ENCODE measurements around the gene IREB2. TPM values are rescaled to one million over a fixed set of nuclear protein-coding genes. Genes with fewer than 3 reads are reported as not detected.

IREB2 gene
- total RNA-seq, 1 experiment from 2014 or later = 6.5 TPM

- ChIA-PET POLR2A (ENCODE audit: unreplicated experiment) (interaction anchor here (1.0 kb wide), 1 partner anchor 125 kb away, joined by 3 read pairs; the partner anchor contains the start of gene PSMA4), CTCF (interaction anchor here (1.0 to 1.2 kb wide), 2 partner anchors 104 to 106 kb away, joined by 3 to 4 read pairs; no protein-coding TSS in a partner anchor)
- Histone ChIP-seq H3K4me2 (ENCODE audit: low read length) (no peak overlapping the region), H3F3A (ENCODE audit: low read length, unreplicated experiment) (no peaks in the 10 kb centered on the region), H3K36me3 (ENCODE audit: low read depth, low read length) (no peaks in the 10 kb centered on the region), H3K79me2 (ENCODE audit: low read length) (no peaks in the 10 kb centered on the region), H4K20me1 (ENCODE audit: low read length) (no peaks in the 10 kb centered on the region), H3K4me1 (ENCODE audit: insufficient read depth, low read length) (peaks cover 4% of the 10 kb centered on the region; the same call in 1 of the 2 replicates), H3K27me3 (ENCODE audit: low read length) (no peaks in the 10 kb centered on the region), H3K9me3 (ENCODE audit: low read length) (no peaks in the 10 kb centered on the region), H3K4me3 (ENCODE audit: low read length) (no peak overlapping the region), H2AFZ (ENCODE audit: low read length) (no peak overlapping the region), H3K27ac (ENCODE audit: low read length) (no peak overlapping the region), H3K9me2 (replicated peaks; ENCODE audit: low read length) (no peaks in the 10 kb centered on the region), H3K9ac (ENCODE audit: low read length) (no peak overlapping the region)
- no TSS peak for BruUV-seq (replicated peaks)
- intact Hi-C loops (cut with micrococcal nuclease) = loop anchor here (1.0 to 5.0 kb wide), 2 partner anchors 107 to 303 kb away; no protein-coding TSS in a partner anchor
- ATAC-seq (peak; percentile 78), DNase-seq (peak; percentile 63)
- peak; percentile 66 for TF ChIP-seq CTCF (conservative IDR thresholded peaks at IDR 0.05; ENCODE audit: low read depth, low read length)
- TF ChIP-seq EZH2phosphoT487 (IDR thresholded peaks at IDR 0.05; ENCODE audit: borderline replicate concordance, low read length) = no peak
Observed at GRCh38 chr15:78415284-78415683, 22.7 kb upstream of the IREB2 start.

GRCh38 chr15:78417754-78418630 lies 20.0 kb upstream of the IREB2 start:
- H3K27ac ChIP-seq (ENCODE audit: low read length) = no peak overlapping the region
- no peak overlapping the region for H2AFZ ChIP-seq (ENCODE audit: low read length)
- H4K20me1 ChIP-seq (ENCODE audit: low read length) = no peaks in the 10 kb centered on the region
- H3F3A ChIP-seq (ENCODE audit: low read length, unreplicated experiment) = no peaks in the 10 kb centered on the region
- no peak overlapping the region for H3K4me2 ChIP-seq (ENCODE audit: low read length)
- ATAC-seq = peak; percentile 44; the same call in 1 of the 2 replicates
- no peaks in the 10 kb centered on the region for H3K79me2 ChIP-seq (ENCODE audit: low read length)
- H3K9ac ChIP-seq (ENCODE audit: low read length) = no peak overlapping the region
- peak; percentile 49 for DNase-seq
- H3K27me3 ChIP-seq (ENCODE audit: low read length) = no peaks in the 10 kb centered on the region
- intact Hi-C loops (cut with micrococcal nuclease) = loop anchor here (5.0 kb wide), 1 partner anchor 306 kb away; no protein-coding TSS in a partner anchor
- no TSS peak for BruUV-seq (replicated peaks)
- ChIA-PET POLR2A (ENCODE audit: unreplicated experiment) (no interaction called here), CTCF (no interaction called here)
- no peak overlapping the region for H3K4me3 ChIP-seq (ENCODE audit: low read length)
- TF ChIP-seq EZH2phosphoT487 (IDR thresholded peaks at IDR 0.05; ENCODE audit: borderline replicate concordance, low read length) = no peak
- no peak for TF ChIP-seq EZH2 (IDR thresholded peaks at IDR 0.05; ENCODE audit: low read length, unreplicated experiment)
- no peak for TF ChIP-seq CTCF (conservative IDR thresholded peaks at IDR 0.05; ENCODE audit: low read depth, low read length)
- no peaks in the 10 kb centered on the region for H3K36me3 ChIP-seq (ENCODE audit: low read depth, low read length)
- no peaks in the 10 kb centered on the region for H3K9me2 ChIP-seq (replicated peaks; ENCODE audit: low read length)
- H3K4me1 ChIP-seq (ENCODE audit: insufficient read depth, low read length) = peaks cover 4% of the 10 kb centered on the region; the same call in 1 of the 2 replicates
- H3K9me3 ChIP-seq (ENCODE audit: low read length) = no peaks in the 10 kb centered on the region

- H3K79me2 ChIP-seq (ENCODE audit: low read length) = no peaks in the 10 kb centered on the region
- POLR2A ChIA-PET (ENCODE audit: unreplicated experiment) = no interaction called here
- ATAC-seq (no peak), DNase-seq (no peak)
- H2AFZ ChIP-seq (ENCODE audit: low read length) = no peak overlapping the region
- intact Hi-C loops (cut with micrococcal nuclease) = loop anchor here (5.0 kb wide), 1 partner anchor 306 kb away; no protein-coding TSS in a partner anchor
- CTCF ChIA-PET = no interaction called here
- no peaks in the 10 kb centered on the region for H3K9me2 ChIP-seq (replicated peaks; ENCODE audit: low read length)
- peaks cover 4% of the 10 kb centered on the region; the same call in 1 of the 2 replicates for H3K4me1 ChIP-seq (ENCODE audit: insufficient read depth, low read length)
- H4K20me1 ChIP-seq (ENCODE audit: low read length) = no peaks in the 10 kb centered on the region
- H3F3A ChIP-seq (ENCODE audit: low read length, unreplicated experiment) = no peaks in the 10 kb centered on the region
- BruUV-seq (replicated peaks) = no TSS peak
- H3K9ac ChIP-seq (ENCODE audit: low read length) = no peak overlapping the region
- H3K36me3 ChIP-seq (ENCODE audit: low read depth, low read length) = no peaks in the 10 kb centered on the region
- no peak overlapping the region for H3K4me3 ChIP-seq (ENCODE audit: low read length)
- TF ChIP-seq EZH2phosphoT487 (IDR thresholded peaks at IDR 0.05; ENCODE audit: borderline replicate concordance, low read length) (no peak), CTCF (conservative IDR thresholded peaks at IDR 0.05; ENCODE audit: low read depth, low read length) (no peak), EZH2 (IDR thresholded peaks at IDR 0.05; ENCODE audit: low read length, unreplicated experiment) (no peak)
- H3K9me3 ChIP-seq (ENCODE audit: low read length) = no peaks in the 10 kb centered on the region
- H3K4me2 ChIP-seq (ENCODE audit: low read length) = no peak overlapping the region
- H3K27me3 ChIP-seq (ENCODE audit: low read length) = no peaks in the 10 kb centered on the region
- H3K27ac ChIP-seq (ENCODE audit: low read length) = no peak overlapping the region
Observed at GRCh38 chr15:78418686-78419085, 19.3 kb upstream of the IREB2 start.
